Stimulated activated naive CD4-positive, alpha-beta T cell treated with Interleukin-2 at 50 U/mL for 16 hours (primary cell): ENCODE data around the gene CNOT6L.

Experiments
- DNase-seq: peaks from one replicate; lab custom pipeline; 2025; lab: John Stamatoyannopoulos, UW

Gene CNOT6L

GRCh38 chr4:77818602-77819403, at the start of gene CNOT6L:
Gene CNOT6L, minus strand, starts transcription at chr4:77819368. Its CDS starts 60 bp downstream, at chr4:77819308.
- peak; percentile 53 for DNase-seq

- no peak for DNase-seq
Observed at GRCh38 chr4:77865259-77865658, 46.1 kb upstream of the CNOT6L start.

GRCh38 chr4:77863341-77863740, 44.2 kb upstream of the CNOT6L start:
- peak; percentile 10 for DNase-seq

GRCh38 chr4:77862478-77863216, 43.5 kb upstream of the CNOT6L start, which contains the start of gene MRPL1:
Gene MRPL1, plus strand, starts transcription at chr4:77862830. Its CDS starts 19 bp downstream, at chr4:77862849.
- DNase-seq, result peak; percentile 85

GRCh38 chr4:77861495-77861894, 42.3 kb upstream of the CNOT6L start:
- peak; percentile 13 for DNase-seq

- DNase-seq, result no peak
Observed at GRCh38 chr4:77859256-77859655, 40.1 kb upstream of the CNOT6L start.

- no peak for DNase-seq
Observed at GRCh38 chr4:77856152-77856551, 37.0 kb upstream of the CNOT6L start.

GRCh38 chr4:77854431-77855111, 35.4 kb upstream of the CNOT6L start:
- DNase-seq, result no peak

GRCh38 chr4:77852892-77853495, 33.8 kb upstream of the CNOT6L start:
- peak; percentile 50 for DNase-seq

- DNase-seq, result no peak
Observed at GRCh38 chr4:77849278-77849965, 30.3 kb upstream of the CNOT6L start.

- no peak for DNase-seq
Observed at GRCh38 chr4:77848508-77848907, 29.3 kb upstream of the CNOT6L start.

GRCh38 chr4:77845929-77846328, 26.8 kb upstream of the CNOT6L start:
- DNase-seq, result no peak

GRCh38 chr4:77845400-77845799, 26.2 kb upstream of the CNOT6L start:
- DNase-seq, result no peak

- no peak for DNase-seq
Observed at GRCh38 chr4:77844363-77844762, 25.2 kb upstream of the CNOT6L start.

GRCh38 chr4:77843628-77844027, 24.5 kb upstream of the CNOT6L start:
- no peak for DNase-seq

- DNase-seq, result no peak
Observed at GRCh38 chr4:77834403-77834802, 15.2 kb upstream of the CNOT6L start.

- DNase-seq, result no peak
Observed at GRCh38 chr4:77833126-77833724, 14.1 kb upstream of the CNOT6L start.

GRCh38 chr4:77827343-77827742, 8.2 kb upstream of the CNOT6L start:
- DNase-seq, result no peak

GRCh38 chr4:77826275-77826674, 7.1 kb upstream of the CNOT6L start:
- no peak for DNase-seq

GRCh38 chr4:77821775-77822174, 2.6 kb upstream of the CNOT6L start:
- peak; percentile 33 for DNase-seq
